ENCODE measurements around the gene MUC2. TPM values are rescaled to one million over a fixed set of nuclear protein-coding genes. Genes with fewer than 3 reads are reported as not detected.
A peak's percentile ranks its signal among the peaks of the same experiment; 100 is the strongest.

The MUC2 gene
- total RNA-seq, 1 experiment from 2014 or later: not detected

- intact Hi-C loops (cut with micrococcal nuclease; ENCODE audit: unreplicated experiment): no loop called here
- no peak for DNase-seq (ENCODE audit: low spot score)
- H3K9me3 ChIP-seq (ENCODE audit: low read depth, low read length, poor library complexity, severe bottlenecking): no peaks in the 10 kb centered on the region
- BruUV-seq (replicated peaks): no TSS peak
- H3K4me3 ChIP-seq (ENCODE audit: low read depth, low read length, poor library complexity, severe bottlenecking): no peak overlapping the region
- CTCF ChIA-PET: no interaction called here
- TF ChIP-seq CTCF (conservative IDR thresholded peaks at IDR 0.05; ENCODE audit: low read depth, low read length) (no peak), EZH2 (IDR thresholded peaks at IDR 0.05; ENCODE audit: borderline replicate concordance, low read depth, low read length, poor library complexity, severe bottlenecking) (no peak)
- no peaks in the 10 kb centered on the region for H3K27me3 ChIP-seq (replicated peaks; ENCODE audit: insufficient read depth, low read depth, low read length, poor library complexity)
- no peaks in the 10 kb centered on the region for H3K36me3 ChIP-seq (ENCODE audit: insufficient read depth, low read length, poor library complexity, severe bottlenecking)
- H3K27ac ChIP-seq (ENCODE audit: low read depth, low read length, poor library complexity, severe bottlenecking): no peak overlapping the region
- H3K4me1 ChIP-seq (ENCODE audit: insufficient read depth, low read length, poor library complexity, severe bottlenecking): no peaks in the 10 kb centered on the region
- POLR2A ChIA-PET (ENCODE audit: low non-redundant PET): no interaction called here
These were observed 27.0 kb upstream of the MUC2 start for GRCh38 chr11:1047595-1048156.

- intact Hi-C loops (cut with micrococcal nuclease; ENCODE audit: unreplicated experiment): no loop called here
- CTCF ChIA-PET: no interaction called here
These were observed 26.2 kb upstream of the MUC2 start for GRCh38 chr11:1048375-1049070.

GRCh38 chr11:1049071-1049405, 25.6 kb upstream of the MUC2 start:
- Histone ChIP-seq H3K27me3 (replicated peaks; ENCODE audit: insufficient read depth, low read depth, low read length, poor library complexity) (no peaks in the 10 kb centered on the region), H3K27ac (ENCODE audit: low read depth, low read length, poor library complexity, severe bottlenecking) (no peak overlapping the region), H3K9me3 (ENCODE audit: low read depth, low read length, poor library complexity, severe bottlenecking) (no peaks in the 10 kb centered on the region), H3K4me1 (ENCODE audit: insufficient read depth, low read length, poor library complexity, severe bottlenecking) (no peaks in the 10 kb centered on the region), H3K4me3 (ENCODE audit: low read depth, low read length, poor library complexity, severe bottlenecking) (no peak overlapping the region), H3K36me3 (ENCODE audit: insufficient read depth, low read length, poor library complexity, severe bottlenecking) (no peaks in the 10 kb centered on the region)
- no peak for DNase-seq (ENCODE audit: low spot score)
- BruUV-seq (replicated peaks): no TSS peak
- ChIA-PET CTCF (no interaction called here), POLR2A (ENCODE audit: low non-redundant PET) (no interaction called here)
- intact Hi-C loops (cut with micrococcal nuclease; ENCODE audit: unreplicated experiment): no loop called here
- no peak for TF ChIP-seq CTCF (conservative IDR thresholded peaks at IDR 0.05; ENCODE audit: low read depth, low read length)
- TF ChIP-seq EZH2 (IDR thresholded peaks at IDR 0.05; ENCODE audit: borderline replicate concordance, low read depth, low read length, poor library complexity, severe bottlenecking): no peak

More at GRCh38 chr11:1048375-1049070, 26.2 kb upstream of the MUC2 start:
- no peak overlapping the region for H3K27ac ChIP-seq (ENCODE audit: low read depth, low read length, poor library complexity, severe bottlenecking)
- DNase-seq (ENCODE audit: low spot score): no peak
- H3K36me3 ChIP-seq (ENCODE audit: insufficient read depth, low read length, poor library complexity, severe bottlenecking): no peaks in the 10 kb centered on the region
- 0 out of 2 replicates have a peak, but pooled peaks have one; percentile 20 for TF ChIP-seq CTCF (conservative IDR thresholded peaks at IDR 0.05; ENCODE audit: low read depth, low read length)
- no peak for TF ChIP-seq EZH2 (IDR thresholded peaks at IDR 0.05; ENCODE audit: borderline replicate concordance, low read depth, low read length, poor library complexity, severe bottlenecking)
- no peaks in the 10 kb centered on the region for H3K27me3 ChIP-seq (replicated peaks; ENCODE audit: insufficient read depth, low read depth, low read length, poor library complexity)
- H3K9me3 ChIP-seq (ENCODE audit: low read depth, low read length, poor library complexity, severe bottlenecking): no peaks in the 10 kb centered on the region
- no TSS peak for BruUV-seq (replicated peaks)
- POLR2A ChIA-PET (ENCODE audit: low non-redundant PET): interaction anchor here (0.5 kb wide), 1 partner anchor 190 kb away, joined by 13 read pairs; no protein-coding TSS in a partner anchor
- H3K4me3 ChIP-seq (ENCODE audit: low read depth, low read length, poor library complexity, severe bottlenecking): no peak overlapping the region
- no peaks in the 10 kb centered on the region for H3K4me1 ChIP-seq (ENCODE audit: insufficient read depth, low read length, poor library complexity, severe bottlenecking)
